ENCODE results near the gene SIN3B.

The SIN3B gene

GRCh38 chr19:16825312-16826052, 3.7 kb upstream of the SIN3B start:
- DNase-seq: peak in 37 of 58 donors; percentile 9 to 71 (median 28)

- DNase-seq: no peak
Measured at GRCh38 chr19:16829822-16830289, 658 bp downstream of the SIN3B start.

GRCh38 chr19:16830679-16831078, 1.5 kb downstream of the SIN3B start:
- no peak for DNase-seq

GRCh38 chr19:16831531-16831930, 2.3 kb downstream of the SIN3B start:
- DNase-seq: peak in 1 of 58 donors; percentile 11

GRCh38 chr19:16834747-16835146, 5.5 kb downstream of the SIN3B start:
- no peak for DNase-seq

GRCh38 chr19:16836115-16837034, 7.2 kb downstream of the SIN3B start:
- DNase-seq: no peak

- DNase-seq: no peak
Measured at GRCh38 chr19:16837035-16837362, 7.8 kb downstream of the SIN3B start.

- peak in 16 of 58 donors; percentile 4 to 52 (median 18) for DNase-seq
Measured at GRCh38 chr19:16841391-16841926, 12.3 kb downstream of the SIN3B start.

- no peak for DNase-seq
Measured at GRCh38 chr19:16846901-16847300, 17.7 kb downstream of the SIN3B start.

- DNase-seq: no peak
Measured at GRCh38 chr19:16847430-16847829, 18.2 kb downstream of the SIN3B start.

- DNase-seq: no peak
Measured at GRCh38 chr19:16849168-16849567, 20.0 kb downstream of the SIN3B start.

GRCh38 chr19:16850133-16850532, 20.9 kb downstream of the SIN3B start:
- no peak for DNase-seq

GRCh38 chr19:16851031-16851712, 22.0 kb downstream of the SIN3B start:
- DNase-seq: no peak

GRCh38 chr19:16853066-16853465, 23.9 kb downstream of the SIN3B start:
- no peak for DNase-seq

GRCh38 chr19:16856091-16856490, 26.9 kb downstream of the SIN3B start:
- no peak for DNase-seq

- DNase-seq: no peak
Measured at GRCh38 chr19:16859626-16860025, 30.4 kb downstream of the SIN3B start.

GRCh38 chr19:16860118-16860517, 30.9 kb downstream of the SIN3B start:
- DNase-seq: no peak

- DNase-seq: no peak
Measured at GRCh38 chr19:16861011-16861410, 31.8 kb downstream of the SIN3B start.

- no peak for DNase-seq
Measured at GRCh38 chr19:16861834-16862233, 32.6 kb downstream of the SIN3B start.

GRCh38 chr19:16862826-16863415, 33.7 kb downstream of the SIN3B start:
- no peak for DNase-seq

- DNase-seq: no peak
Measured at GRCh38 chr19:16867211-16867610, 38.0 kb downstream of the SIN3B start.
